ENCODE measurements around the gene ARPC4. TPM values are rescaled to one million over a fixed set of nuclear protein-coding genes. Genes with fewer than 3 reads are reported as not detected.

The ARPC4 gene
- total and polyA plus RNA-seq, 10 of the 15 experiments (the other 5 are each of a cell fraction or from before 2014, with no cell fraction given) = 42.0 to 354 (median 268) TPM

DNA sequence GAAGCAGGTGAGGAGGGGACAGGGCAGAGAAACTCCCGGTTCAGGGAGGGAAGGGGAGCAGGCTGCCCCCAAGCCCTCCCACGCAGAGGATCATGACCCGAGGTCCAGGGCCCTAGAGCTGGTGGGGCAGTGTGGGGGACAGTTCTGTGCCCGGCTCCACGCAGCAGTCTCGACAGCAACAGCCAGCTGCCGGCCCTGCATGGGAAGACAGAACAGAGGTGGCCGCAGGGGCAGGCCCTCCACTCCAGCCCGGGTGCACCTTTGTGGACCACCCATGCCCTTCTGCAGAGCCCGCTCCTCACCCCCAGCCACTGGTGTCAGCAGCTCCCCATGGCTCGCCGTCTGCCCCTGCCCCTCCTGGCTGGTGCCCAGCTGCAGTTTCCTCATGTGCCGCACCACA lies 35.5 kb upstream of the ARPC4 start:
- CTCF ChIA-PET = no interaction called here
- no peaks in the 10 kb centered on the region for H3K9me3 ChIP-seq (replicated peaks; ENCODE audit: control insufficient read depth, insufficient read depth, low read length)
- FAIRE-seq (no peak), ATAC-seq (no peak), DNase-seq (ENCODE audit: low read depth, low spot score) (no peak)
- H2AFZ ChIP-seq (ENCODE audit: control insufficient read depth, low read depth, low read length) = no peak overlapping the region
- H3K9ac ChIP-seq (ENCODE audit: control insufficient read depth, insufficient read depth, low read length) = no peak overlapping the region
- no peak overlapping the region for H3K4me2 ChIP-seq (ENCODE audit: control insufficient read depth, insufficient read depth)
- H3K4me3 ChIP-seq = no peak overlapping the region
- POLR2A ChIA-PET = no interaction called here
- in situ Hi-C loops (cut with MboI) (no loop called here), intact Hi-C loops (cut with micrococcal nuclease; ENCODE audit: unreplicated experiment) (no loop called here)
- H3K79me2 ChIP-seq (ENCODE audit: control insufficient read depth, insufficient read depth, low read length) = no peaks in the 10 kb centered on the region
- no peaks in the 10 kb centered on the region for H3K27me3 ChIP-seq (replicated peaks in 1 of 2; ENCODE audit: control insufficient read depth in 2 of 2, insufficient read depth in 2 of 2, low read length in 1 of 2)
- TF ChIP-seq IKZF2 (IDR thresholded peaks at IDR 0.05) (no peak), RAD51 (IDR thresholded peaks at IDR 0.05) (no peak), CREM (IDR thresholded peaks at IDR 0.05; ENCODE audit: low read depth) (no peak), EZH2 (IDR thresholded peaks at IDR 0.05; ENCODE audit: borderline replicate concordance, control insufficient read depth, low read depth, low read length) (no peak), ATF3 (IDR thresholded peaks at IDR 0.05; ENCODE audit: borderline replicate concordance, extremely low read depth, low read depth, low read length) (no peak), NBN (IDR thresholded peaks at IDR 0.05) (no peak), NFXL1 (IDR thresholded peaks at IDR 0.05; ENCODE audit: borderline replicate concordance) (no peak), SREBF2 (IDR thresholded peaks at IDR 0.05; ENCODE audit: low read length) (no peak), E2F8 (IDR thresholded peaks at IDR 0.05; ENCODE audit: low read depth, partially characterized antibody) (no peak), MEF2A (IDR thresholded peaks at IDR 0.05; ENCODE audit: insufficient read depth, low read depth, low read length) (no peak)
- TF ChIP-seq, protein P1, sequence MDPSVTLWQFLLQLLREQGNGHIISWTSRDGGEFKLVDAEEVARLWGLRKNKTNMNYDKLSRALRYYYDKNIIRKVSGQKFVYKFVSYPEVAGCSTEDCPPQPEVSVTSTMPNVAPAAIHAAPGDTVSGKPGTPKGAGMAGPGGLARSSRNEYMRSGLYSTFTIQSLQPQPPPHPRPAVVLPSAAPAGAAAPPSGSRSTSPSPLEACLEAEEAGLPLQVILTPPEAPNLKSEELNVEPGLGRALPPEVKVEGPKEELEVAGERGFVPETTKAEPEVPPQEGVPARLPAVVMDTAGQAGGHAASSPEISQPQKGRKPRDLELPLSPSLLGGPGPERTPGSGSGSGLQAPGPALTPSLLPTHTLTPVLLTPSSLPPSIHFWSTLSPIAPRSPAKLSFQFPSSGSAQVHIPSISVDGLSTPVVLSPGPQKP (IDR thresholded peaks at IDR 0.05; ENCODE audit: low read depth, low read length) = no peak
- TF ChIP-seq, protein P2, sequence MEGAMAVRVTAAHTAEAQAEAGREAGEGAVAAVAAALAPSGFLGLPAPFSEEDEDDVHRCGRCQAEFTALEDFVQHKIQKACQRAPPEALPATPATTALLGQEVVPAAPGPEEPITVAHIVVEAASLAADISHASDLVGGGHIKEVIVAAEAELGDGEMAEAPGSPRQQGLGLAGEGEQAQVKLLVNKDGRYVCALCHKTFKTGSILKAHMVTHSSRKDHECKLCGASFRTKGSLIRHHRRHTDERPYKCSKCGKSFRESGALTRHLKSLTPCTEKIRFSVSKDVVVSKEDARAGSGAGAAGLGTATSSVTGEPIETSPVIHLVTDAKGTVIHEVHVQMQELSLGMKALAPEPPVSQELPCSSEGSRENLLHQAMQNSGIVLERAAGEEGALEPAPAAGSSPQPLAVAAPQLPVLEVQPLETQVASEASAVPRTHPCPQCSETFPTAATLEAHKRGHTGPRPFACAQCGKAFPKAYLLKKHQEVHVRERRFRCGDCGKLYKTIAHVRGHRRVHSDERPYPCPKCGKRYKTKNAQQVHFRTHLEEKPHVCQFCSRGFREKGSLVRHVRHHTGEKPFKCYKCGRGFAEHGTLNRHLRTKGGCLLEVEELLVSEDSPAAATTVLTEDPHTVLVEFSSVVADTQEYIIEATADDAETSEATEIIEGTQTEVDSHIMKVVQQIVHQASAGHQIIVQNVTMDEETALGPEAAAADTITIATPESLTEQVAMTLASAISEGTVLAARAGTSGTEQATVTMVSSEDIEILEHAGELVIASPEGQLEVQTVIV (IDR thresholded peaks at IDR 0.05; ENCODE audit: borderline replicate concordance, partially characterized antibody) = no peak
- no peak overlapping the region for H3K27ac ChIP-seq (ENCODE audit: control insufficient read depth, insufficient read depth)
- WGBS (ENCODE audit: insufficient coverage, insufficient replicate concordance, low lambda C conversion rate, missing lambda C conversion rate) = 83% methylated on average over 12 of the region's 13 CpGs
- no peaks in the 10 kb centered on the region for H4K20me1 ChIP-seq (ENCODE audit: control insufficient read depth, insufficient read depth)
- SMC1A ChIA-PET (ENCODE audit: uncharacterized antibody, unreplicated experiment) = no interaction called here
- H3K36me3 ChIP-seq (ENCODE audit: control insufficient read depth in 2 of 2, insufficient read depth in 2 of 2, low read length in 1 of 2) = peaks cover 2 to 5% of the 10 kb centered on the region in 2 experiments; a peak in 3 of 4 replicates
- peaks cover 6% of the 10 kb centered on the region for H3K4me1 ChIP-seq (ENCODE audit: control insufficient read depth, insufficient read depth, low read length)
- RAD21 ChIA-PET (ENCODE audit: unreplicated experiment) = no interaction called here
- no TSS peak for BruUV-seq (replicated peaks)
